Activated naive CD8-positive, alpha-beta T cell treated with anti-CD3 and anti-CD28 coated beads, Interleukin-2, amount 50 U/mL, for 16 hours (primary cell): ENCODE measurements around the gene RNF112.

Experiments used
- DNase-seq: peaks from one replicate; pipeline ENCODE4 v3.0.0-alpha.2; 2020; ENCODE audit warnings: low read depth, low spot score

Gene RNF112, protein sequence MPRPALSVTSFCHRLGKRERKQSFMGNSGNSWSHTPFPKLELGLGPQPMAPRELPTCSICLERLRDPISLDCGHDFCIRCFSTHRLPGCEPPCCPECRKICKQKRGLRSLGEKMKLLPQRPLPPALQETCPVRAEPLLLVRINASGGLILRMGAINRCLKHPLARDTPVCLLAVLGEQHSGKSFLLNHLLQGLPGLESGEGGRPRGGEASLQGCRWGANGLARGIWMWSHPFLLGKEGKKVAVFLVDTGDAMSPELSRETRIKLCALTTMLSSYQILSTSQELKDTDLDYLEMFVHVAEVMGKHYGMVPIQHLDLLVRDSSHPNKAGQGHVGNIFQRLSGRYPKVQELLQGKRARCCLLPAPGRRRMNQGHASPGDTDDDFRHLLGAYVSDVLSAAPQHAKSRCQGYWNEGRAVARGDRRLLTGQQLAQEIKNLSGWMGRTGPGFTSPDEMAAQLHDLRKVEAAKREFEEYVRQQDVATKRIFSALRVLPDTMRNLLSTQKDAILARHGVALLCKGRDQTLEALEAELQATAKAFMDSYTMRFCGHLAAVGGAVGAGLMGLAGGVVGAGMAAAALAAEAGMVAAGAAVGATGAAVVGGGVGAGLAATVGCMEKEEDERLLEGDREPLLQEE

DNA sequence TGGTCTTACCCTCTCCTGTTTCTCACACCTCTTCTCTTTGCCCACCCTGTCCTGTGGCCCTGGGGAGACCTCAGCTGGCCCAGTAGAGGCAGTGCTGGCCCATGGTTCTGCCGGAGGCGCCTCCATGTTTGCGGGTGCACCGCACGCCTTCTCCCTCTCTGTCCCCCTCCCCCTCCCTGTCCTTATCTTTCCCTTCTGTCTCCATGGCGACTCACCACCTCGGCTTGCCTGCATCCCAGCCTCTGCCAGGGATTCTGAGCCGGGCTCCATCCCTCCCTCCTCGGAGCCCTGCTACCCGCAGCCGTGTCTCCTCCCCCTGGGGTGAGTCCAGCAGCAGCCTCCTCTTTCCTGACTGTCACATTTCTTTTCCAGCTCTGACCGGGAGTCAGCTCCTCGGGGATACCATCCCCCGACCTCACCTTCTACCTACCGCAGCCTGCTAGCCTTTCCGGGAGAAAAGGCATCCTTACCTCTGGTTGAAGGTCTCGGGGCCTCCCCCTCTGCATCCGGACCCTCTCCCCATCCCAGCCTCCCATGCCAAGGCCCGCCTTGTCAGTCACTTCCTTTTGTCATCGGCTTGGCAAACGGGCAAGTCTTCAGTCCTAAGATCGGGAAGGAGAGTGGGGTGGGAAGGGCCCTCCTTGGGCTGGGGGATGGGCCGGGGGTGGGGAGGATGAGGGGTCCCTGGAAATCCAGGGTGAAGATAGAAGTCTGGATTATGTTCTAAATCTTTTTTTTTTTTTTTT is at the start of gene RNF112:
Gene RNF112 (plus strand): TSS at position 358 of the 746 bp plus-strand sequence. CDS start 177 bp downstream, at position 535.
- no peak for DNase-seq

DNA sequence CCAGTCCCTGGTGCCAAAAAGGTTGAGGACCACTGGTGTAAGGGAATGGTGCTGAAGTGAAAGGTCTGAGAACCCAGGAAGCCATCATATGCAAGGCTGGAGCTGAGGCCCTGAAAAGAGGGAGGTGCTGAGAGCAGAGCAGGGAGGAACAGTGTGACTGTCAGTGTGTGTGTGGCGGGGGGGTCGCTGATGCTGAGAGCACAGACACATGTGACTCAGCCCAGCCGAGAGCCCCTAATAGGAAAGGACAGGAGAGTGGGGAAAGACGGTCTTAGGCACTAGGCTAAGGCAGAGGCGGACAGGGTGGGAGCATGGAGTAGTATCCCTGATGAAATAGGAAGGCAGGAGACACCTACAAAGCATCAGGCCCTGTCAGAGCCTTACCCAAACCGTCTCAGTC is 49.7 kb upstream of the RNF112 start:
- no peak for DNase-seq

DNA sequence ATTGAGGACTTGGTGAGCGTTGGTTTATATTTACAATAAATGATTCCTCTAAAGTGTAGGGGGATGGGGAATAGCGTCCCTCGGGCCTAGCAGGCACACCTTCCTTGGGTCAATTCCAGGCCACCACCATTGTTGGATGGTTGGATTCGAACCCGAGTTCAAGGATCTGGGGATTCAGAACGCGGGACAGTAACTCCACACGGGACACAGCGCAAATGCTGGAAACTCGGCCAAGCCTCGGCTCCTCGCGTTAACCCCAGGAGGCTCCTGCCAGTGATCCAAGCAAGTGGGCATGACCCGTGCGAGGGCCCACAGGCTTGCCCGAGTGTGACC is 49.1 kb upstream of the RNF112 start:
- DNase-seq, result no peak

DNA sequence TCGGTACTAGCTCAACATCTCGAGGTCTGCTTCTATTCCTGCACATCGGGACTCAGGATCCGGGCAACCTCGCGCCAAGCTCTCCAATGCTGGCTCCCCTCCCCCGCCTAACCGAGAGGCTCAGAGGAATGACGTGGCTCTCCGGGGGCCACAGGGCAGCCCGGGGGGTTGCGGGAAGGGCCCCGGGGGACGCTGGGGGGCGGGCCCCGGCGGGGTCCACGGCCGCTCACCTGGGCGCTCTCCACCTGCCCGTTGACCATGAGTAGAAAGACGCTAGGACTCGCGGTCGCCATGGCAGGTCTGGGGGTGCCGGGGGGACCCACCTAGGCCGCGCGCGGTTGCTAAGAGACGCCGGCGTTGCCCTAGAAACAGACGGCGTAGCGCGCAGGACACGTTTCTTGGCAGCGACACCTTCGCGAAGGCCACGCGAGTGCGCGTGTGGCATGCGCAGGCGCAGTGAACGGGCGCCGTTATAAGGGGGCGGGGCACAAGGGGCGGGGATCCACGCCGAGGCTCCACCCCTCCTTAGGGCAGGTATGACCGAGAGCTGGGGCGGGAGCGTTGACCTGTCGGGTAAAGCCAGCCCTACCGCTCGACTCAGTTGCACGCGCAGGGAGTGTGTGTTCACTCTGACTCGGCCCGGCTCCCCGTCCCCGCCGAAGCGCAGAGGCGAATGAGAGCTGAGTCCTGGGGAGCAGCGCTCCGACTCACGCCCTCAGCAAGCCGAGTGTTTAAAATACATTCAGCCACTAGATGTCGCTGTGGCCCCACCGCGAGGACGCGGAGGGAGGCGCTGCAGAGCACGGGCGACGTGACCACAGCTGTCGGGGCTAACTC is 48.5 kb upstream of the RNF112 start, which contains the start of gene B9D1:
Gene B9D1 (minus strand): TSS at position 447 of the 837 bp plus-strand sequence. CDS start 154 bp downstream, at position 293.
- peak; percentile 76 for DNase-seq

DNA sequence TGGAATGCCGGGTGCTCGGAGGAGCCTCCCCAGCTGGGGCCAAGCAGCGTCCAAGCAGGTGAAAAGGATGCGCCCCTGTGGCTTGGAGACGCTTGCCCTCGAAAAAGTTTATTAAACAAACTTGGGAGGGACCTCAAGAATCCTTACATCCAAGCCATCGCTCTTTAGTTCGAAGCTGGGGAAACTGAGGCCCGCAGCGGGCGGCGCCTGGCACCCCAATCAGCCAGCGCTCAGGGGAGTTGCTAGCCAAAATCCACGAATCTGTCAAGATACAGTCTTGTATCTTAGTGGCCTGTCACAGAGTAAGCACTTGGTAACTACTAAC is 48.0 kb upstream of the RNF112 start:
- no peak for DNase-seq

DNA sequence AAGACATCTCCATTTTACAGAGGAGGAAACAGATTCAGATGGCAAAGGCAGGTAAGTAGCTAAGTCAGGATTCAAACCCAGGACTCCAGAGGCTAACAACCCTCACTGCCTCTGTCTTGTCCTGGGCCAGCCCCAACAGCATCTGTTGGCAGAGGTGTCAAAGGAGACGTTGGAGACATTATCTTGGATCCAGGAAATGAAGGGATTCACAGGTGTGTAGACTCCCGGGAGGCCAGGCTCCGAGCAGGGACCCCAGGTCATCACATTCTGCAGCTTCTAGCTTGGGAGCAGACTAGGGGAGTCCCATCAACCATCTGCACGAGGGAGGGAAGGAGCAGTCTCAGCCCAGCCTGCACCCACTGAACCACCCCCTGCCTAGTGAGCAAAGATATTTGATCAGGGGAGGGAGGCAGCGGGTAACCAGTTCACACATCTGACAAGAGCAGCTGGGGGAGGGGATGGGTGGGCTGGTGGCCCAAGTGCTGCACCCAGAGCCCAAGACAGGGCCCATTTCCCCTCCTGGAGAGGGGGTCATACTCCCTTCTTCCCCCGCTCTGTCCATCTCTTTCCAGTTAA is 47.5 kb upstream of the RNF112 start:
- no peak for DNase-seq

DNA sequence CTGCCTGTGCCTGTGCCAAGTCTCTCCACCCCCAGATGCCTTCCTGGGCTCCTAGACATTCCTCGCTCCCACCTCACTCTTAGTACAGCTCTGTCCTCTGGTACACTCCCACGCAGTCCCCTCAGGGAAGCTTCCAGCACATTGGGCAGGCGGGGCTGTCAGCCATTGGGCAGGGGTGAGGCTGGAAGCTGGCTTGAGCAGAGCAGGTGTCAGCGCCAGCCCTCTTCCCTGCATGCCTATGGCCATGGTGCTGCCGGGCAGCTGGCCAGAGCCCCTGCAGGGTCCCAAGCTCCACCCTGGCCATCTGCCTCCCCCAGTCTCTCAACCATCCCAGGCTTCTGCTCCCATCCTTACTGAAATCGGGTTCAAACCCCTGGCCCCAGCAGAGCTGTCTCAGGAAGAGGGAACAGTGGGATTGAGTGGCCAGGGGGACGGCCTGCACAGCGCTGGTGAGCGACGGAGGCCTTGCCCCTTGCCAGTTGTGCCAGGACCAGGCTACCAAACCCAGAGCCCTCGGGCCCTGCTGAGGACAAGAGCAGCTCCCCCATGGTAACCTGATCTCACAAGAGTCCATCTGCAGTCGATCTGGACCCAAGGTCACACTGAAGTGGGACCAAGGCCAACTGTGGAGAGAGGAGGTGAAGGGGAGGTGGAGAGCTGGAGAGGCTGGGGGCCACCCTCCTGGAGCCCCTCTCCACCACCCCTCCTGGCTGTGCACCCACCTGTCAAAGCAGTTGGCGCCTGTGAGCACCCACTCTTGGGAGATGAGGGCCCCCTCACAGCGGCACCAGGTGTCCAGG is 46.1 kb upstream of the RNF112 start:
- DNase-seq, result no peak

DNA sequence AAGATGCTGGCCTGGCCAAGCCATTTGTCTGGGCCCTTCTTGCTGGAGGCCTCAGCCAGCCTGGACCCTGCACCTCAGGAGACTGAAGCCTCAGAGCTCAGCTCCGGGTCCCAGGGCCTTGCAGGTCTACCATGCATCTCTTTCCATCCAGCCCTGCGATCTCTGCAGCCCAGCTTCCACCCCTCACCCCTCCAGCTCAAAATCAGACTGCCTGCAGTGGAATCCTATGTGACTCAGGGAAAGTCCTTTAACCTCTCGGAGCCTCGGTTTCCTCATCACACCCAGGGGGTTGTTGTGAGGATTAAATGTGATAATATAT is 45.6 kb upstream of the RNF112 start:
- DNase-seq, result no peak

DNA sequence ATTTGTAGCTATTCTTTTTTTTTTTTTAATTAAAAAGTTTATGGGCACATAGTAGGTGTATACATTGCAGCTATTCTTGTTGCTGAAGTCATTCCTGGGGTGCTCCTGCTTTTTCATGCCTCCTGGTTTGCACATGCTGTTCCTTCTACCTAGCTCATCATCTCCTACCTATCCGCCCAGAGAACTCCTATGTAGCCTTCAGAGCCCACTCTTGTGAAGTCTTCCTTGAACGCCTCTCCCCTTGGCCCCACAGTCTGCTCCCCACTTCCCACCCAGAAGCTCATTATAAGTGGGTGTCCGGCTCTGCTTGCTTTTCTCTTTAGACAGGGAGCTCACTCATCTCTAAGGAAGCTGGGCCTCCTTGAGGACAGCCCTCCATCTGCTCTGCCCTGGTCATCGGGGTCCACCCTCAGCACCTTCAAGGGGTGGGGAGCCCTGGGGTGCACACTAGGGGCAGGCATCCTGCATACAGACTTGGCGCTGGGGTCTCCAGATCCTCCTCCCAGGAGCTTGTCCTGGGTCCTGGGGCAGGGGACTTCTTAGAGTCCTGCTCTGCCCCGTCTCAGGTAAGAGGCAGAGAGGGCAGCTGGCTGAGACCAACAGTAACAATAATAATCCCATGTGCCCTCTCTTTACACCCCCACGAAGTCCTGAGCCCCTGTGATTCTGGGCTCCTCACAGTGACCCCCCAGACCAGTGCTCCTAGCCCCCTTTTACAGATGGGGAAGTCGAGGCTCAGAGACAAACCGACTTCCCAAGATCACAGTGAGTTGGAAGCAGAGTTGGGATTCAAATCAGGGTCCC is 45.0 kb upstream of the RNF112 start:
- no peak for DNase-seq

DNA sequence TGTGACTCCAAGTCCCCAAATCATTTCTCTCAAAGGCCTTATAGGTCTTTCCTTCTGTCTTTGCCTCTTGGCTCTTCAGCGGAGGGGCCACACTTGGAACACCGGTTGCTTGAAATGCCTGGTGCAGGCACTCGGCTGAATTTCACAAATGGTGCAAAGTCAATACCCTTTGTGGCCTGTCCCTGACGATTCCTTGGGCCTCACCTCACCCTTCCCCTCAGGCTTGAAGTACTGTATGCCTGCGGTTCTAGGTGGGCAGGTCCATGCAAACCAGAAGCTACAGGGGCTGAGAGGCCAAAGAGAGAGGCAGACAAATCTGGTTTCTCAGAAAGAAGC is 44.4 kb upstream of the RNF112 start:
- no peak for DNase-seq

DNA sequence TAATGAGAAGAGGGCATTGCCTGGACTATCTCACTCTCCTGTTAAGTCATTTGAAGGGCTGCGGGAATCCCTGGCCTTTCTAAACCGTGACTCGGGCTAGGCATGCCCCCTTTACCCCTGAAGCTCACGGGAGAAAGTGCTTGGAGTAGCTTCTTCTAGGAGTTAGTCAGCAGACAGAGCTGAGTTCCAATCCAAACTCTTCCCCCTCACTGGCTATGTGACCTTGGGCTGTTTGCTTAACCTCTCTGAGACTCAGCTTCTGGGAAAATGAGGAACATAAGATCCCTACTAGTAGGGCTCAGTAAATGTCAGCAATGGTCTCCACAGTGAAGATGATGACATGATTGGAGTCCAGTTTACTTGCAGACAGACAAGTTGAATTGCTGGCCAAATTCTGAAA is 42.8 kb upstream of the RNF112 start:
- no peak for DNase-seq

DNA sequence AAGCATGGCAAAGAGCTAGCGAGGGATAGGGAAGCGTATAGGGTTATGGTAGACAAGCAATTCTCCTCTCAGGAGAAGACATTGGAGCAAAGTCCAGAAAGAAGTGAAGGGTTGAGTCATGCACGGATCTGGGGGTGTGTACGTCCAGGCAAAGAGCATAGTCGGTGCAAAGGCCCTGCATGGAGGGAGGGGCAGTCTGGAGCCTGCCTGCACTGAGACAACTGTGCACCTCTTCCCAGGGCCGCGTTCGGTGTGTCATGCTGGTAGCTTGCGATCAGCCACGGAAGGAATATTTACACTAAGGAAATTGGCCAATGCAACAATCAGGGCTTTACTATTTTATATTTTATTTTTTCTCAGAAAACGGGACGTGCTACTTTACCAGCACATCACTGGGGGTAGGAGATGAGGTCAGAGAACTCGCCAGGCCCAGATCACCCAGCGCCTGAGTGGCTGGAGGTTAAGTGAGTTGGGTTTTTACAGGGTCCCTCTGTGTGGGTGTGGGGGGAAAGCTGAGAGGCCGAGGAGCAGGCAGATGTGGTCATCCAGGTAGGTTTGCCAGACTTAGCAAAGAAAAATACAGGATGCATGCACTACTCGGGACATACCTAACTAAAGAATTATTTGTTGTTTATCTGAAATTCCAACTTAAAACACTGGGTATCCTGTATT is 41.8 kb upstream of the RNF112 start:
- DNase-seq, result no peak

DNA sequence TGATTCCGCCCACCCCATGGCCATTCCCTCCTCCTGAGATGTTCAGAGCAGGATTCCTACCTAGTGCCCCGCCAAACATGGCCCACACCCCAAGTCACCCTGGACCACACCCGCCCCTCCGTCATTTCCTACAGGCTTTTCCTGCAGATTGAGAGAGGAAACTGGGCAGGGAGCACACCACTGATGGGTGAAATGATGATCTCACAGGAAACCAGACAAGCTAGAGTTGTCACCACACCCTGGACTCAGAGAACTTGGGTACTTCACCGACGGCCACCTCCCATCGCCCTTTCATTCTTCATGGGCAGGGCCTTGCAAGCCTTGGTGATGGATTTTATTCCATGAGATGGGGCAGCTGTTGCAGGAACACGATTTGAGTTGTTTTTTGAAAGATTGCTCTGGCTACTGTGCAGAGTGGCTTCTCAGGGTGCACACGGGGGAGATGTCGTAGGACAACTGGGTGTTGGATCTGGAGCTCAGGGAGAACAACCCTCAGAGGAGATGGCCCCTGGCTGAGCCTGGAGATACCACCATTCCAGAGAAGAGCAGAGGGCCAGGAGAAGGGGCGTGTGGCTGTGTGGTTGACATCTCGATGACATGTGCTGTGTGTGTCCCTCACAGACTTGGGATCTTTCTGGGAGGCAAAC is 41.1 kb upstream of the RNF112 start:
- no peak for DNase-seq

DNA sequence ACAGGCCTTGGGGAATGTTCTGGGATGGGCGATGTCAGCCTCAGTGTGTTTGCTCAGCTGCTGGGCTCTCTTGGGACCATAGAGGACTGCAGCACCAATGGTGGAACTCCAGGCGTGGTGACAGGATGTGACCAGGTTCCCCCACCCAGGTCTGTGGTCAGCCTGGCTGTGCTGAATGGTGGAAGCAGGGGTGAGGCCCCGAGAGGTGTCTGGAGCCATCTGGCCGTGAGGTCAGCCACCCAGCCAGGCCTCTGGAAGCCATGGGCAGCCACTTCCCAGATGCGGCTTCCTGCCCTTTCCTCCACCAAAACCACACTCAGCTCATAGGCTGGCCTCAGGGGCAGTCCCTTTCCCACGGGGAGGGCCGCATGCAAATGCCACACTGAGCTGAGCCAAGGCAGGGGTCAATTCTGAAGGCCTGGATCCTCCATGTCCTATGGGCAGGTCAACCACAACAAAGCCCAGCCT is 40.5 kb upstream of the RNF112 start:
- no peak for DNase-seq

DNA sequence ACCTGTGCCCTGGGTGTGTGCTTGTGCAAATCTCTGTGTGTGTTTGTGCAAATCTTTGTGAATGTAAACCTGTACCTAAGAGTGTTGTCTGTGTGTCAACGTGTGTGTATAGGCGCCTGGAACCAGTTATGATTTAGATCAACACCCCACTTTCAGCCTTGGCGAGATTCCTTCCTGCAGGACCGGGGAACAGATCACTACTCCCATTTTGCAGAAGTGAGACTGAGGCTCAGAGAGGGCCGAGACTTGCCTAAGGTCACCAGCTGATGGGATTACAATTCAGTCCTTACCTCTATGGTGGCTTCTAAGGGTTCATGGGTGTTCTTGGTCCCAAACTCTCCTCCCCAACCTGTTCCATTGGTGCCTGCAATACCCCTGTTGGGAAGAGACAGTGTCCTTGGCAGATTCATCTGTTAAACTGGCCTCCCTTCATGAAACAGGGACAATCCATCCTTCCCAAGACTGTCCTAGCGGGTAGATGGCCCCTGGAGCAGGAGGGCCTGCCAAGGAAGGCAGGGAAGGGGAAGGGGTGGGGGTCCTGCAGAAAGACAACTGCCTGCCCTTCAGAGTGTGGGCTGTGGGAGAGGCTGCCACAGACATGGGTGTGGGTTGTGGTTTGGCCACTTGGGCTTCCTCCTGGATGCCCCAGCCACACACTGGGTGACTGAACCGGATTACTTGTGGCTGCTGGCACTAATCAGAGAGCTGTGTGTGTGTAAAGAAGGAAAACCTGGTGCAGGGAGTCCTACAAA is 39.6 kb upstream of the RNF112 start:
- no peak for DNase-seq

DNA sequence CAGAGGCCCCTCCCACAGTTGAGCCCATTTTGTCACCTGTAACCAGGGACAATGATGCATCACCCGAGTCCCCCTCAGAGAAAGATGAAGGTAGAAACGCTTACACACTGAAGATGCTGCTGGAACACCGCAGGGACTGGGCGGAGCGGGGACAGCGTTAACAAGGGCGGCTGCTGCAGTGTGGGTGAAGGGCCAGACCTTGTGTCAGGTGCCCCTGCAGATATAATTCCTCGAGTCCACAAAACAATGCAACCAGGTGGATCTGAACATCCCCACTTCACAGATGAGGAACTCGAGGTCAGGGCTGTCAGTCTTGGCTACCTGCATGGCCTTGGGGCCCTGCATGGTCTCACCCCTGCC is 39.0 kb upstream of the RNF112 start:
- no peak for DNase-seq

DNA sequence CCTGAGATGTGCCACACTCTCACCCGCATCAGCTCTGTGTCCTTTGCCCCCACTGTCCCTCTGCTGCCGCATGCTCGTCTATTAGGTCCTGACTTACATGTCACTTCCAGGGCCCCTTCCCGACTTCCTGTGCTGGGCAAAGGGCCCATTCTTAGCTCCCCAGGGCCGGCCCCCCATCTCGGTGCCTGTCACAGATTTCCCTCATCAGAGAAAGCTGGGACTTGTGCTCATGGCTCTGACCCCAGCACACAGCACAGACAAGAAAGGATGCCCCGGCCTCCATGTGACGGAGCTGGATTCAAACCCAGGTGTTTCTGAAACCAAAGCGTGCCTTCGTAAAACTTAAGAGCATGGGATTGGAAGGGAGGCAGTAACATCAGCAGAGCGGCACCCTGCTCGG is 38.6 kb upstream of the RNF112 start:
- no peak for DNase-seq

DNA sequence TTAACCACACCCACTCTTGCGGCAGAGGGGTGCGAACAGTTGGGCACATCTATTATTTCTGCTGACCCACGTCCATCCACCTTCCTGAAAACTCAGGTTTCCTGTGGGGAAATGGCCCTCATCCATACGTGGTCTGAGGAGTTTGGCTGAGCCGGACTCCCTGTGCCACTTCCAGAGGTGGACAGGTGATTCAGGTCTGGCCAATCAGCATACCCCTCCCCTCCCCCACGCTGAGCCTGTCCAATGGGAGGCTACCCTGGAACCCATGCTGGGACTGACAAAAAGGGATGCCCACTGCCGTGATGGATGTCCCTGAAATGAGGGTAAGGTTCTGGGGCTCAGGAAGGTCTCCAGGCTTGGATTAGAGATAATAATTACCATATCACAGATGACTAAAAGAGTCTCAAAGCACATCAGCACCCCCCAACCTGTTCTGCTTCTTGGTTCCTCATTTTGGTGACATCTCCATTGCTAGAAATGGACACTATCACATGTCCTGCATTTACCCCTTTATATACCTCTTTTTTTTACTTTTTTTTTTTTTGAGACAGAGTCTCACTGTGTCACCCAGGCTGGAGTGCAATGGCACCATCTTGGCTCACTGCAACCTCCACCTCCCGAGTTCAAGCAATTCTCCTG is 38.0 kb upstream of the RNF112 start:
- DNase-seq, result no peak
